Measurements from ENCODE around the gene MAGOH. TPM values are rescaled to one million over a fixed set of nuclear protein-coding genes. Genes with fewer than 3 reads are reported as not detected.
A peak's percentile ranks its signal among the peaks of the same experiment; 100 is the strongest.

The MAGOH gene
- total and polyA plus RNA-seq, 9 of the 15 experiments (the other 6 are each of a cell fraction or from before 2014, with no cell fraction given), result 102 to 342 (median 135) TPM

GRCh38 chr1:53238197-53239155, at the start of gene MAGOH (continued):
- TF ChIP-seq XRCC4 (IDR thresholded peaks at IDR 0.05; ENCODE audit: extremely low read depth, insufficient read depth, insufficient read length) (no peak), PKNOX1 (IDR thresholded peaks at IDR 0.05) (peak; percentile 62), FOXK2 (conservative IDR thresholded peaks at IDR 0.05 in 1 of 2, IDR thresholded peaks at IDR 0.05 in 1 of 2; ENCODE audit: low read depth in 2 of 2) (peak; percentile 94 to 96), SAP30 (IDR thresholded peaks at IDR 0.05; ENCODE audit: borderline replicate concordance, insufficient read depth, low read depth, low read length, poor library complexity, severe bottlenecking) (peak; percentile 93), FOXO4 (CRISPR knock-in tag; IDR thresholded peaks at IDR 0.05) (no peak), ZNF444 (CRISPR knock-in tag; IDR thresholded peaks at IDR 0.05) (no peak), PML (IDR thresholded peaks at IDR 0.05; ENCODE audit: low read length) (peak; percentile 82; the same call in 1 of the 2 replicates), CHD2 (IDR thresholded peaks at IDR 0.05; ENCODE audit: low read depth, low read length) (peak; percentile 46; the same call in 1 of the 2 replicates), NR2C1 (IDR thresholded peaks at IDR 0.05) (peak; percentile 87), NR2C1 (tag; IDR thresholded peaks at IDR 0.05) (peak; percentile 92), SAFB (IDR thresholded peaks at IDR 0.05; ENCODE audit: borderline replicate concordance, low read depth, low read length) (no peak), NRF1 (conservative IDR thresholded peaks at IDR 0.05 in 1 of 2, IDR thresholded peaks at IDR 0.05 in 1 of 2) (peak; percentile 59 to 68; a peak in 3 of 4 replicates), ZNF644 (tag; IDR thresholded peaks at IDR 0.05; ENCODE audit: low read depth) (no peak), SUPT5H (IDR thresholded peaks at IDR 0.05) (peak; percentile 90), ATF7 (IDR thresholded peaks at IDR 0.05) (peak; percentile 97), ZNF143 (CRISPR knock-in tag; IDR thresholded peaks at IDR 0.05) (0 out of 2 replicates have a peak, but pooled peaks have one; percentile 47), RCOR1 (IDR thresholded peaks at IDR 0.05; ENCODE audit: borderline replicate concordance in 1 of 2, low read depth in 2 of 2, low read length in 2 of 2) (peak in 1 of 2 experiments; percentile 22; a peak in 1 of 4 replicates), TRIM25 (IDR thresholded peaks at IDR 0.05; ENCODE audit: borderline replicate concordance) (no peak), SMC3 (conservative IDR thresholded peaks at IDR 0.05; ENCODE audit: insufficient read depth, low read depth, low read length) (no peak; the same call in 1 of the 2 replicates), ZNF696 (CRISPR knock-in tag; conservative IDR thresholded peaks at IDR 0.05) (no peak), OTX1 (CRISPR knock-in tag; IDR thresholded peaks at IDR 0.05) (no peak), ATF4 (CRISPR knock-in tag; IDR thresholded peaks at IDR 0.05) (peak; percentile 92), ZFPM2 (CRISPR knock-in tag; IDR thresholded peaks at IDR 0.05) (no peak)

Measured in K562 (cell line).